K562 (cell line): ENCODE data around the gene COPE.

Source experiments
- MCM2 ChIP-seq: fragments of 450-650 bp; IDR thresholded peaks from 2 replicates; pipeline ENCODE4 v1.6.1; 2017; ENCODE audit warnings: low read depth, mild to moderate bottlenecking
- ZNF124 ChIP-seq: sonication (generic); formaldehyde crosslinking; IDR thresholded peaks from 2 replicates; pipeline ENCODE4 v1.8.1; 2022; ENCODE audit warnings: missing genetic modification reagents
- TF ChIP-seq, protein P1 (sequence below), 3 experiments: IDR thresholded peaks in 2 of 3; conservative IDR thresholded peaks in 1 of 3; 2 replicates each; pipeline ENCODE4 v1.5.1; 2011 to 2012; ENCODE audit warnings: low read length in 3 of 3, mild to moderate bottlenecking in 3 of 3, control low read depth in 2 of 3, improper control_type of control experiment in 1 of 3, inconsistent platforms in 1 of 3, low read depth in 1 of 3, mixed read lengths in 1 of 3, moderate library complexity in 1 of 3; ENCODE audit not compliant: insufficient read depth in 2 of 3

DNA sequence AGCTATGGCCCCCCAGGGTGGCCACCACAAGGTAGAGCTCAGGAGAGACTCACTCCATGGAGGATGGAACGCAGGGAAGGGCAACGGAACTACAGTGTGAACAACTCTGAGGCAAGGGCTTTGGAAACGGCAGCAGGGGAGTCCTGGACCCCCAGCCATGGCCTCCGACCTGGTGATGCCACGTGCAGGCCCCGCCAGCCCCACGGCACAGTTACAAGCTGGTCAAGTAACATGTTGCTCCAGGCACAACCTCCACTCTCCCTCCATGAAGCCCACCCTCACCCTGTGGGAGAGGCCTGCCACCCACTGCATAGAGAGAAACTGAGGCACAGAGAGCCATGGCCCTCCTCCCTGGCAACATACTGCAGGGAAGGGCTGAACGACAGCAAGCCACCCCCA, 14.1 kb downstream of the COPE start:
- TF ChIP-seq, protein P1, sequence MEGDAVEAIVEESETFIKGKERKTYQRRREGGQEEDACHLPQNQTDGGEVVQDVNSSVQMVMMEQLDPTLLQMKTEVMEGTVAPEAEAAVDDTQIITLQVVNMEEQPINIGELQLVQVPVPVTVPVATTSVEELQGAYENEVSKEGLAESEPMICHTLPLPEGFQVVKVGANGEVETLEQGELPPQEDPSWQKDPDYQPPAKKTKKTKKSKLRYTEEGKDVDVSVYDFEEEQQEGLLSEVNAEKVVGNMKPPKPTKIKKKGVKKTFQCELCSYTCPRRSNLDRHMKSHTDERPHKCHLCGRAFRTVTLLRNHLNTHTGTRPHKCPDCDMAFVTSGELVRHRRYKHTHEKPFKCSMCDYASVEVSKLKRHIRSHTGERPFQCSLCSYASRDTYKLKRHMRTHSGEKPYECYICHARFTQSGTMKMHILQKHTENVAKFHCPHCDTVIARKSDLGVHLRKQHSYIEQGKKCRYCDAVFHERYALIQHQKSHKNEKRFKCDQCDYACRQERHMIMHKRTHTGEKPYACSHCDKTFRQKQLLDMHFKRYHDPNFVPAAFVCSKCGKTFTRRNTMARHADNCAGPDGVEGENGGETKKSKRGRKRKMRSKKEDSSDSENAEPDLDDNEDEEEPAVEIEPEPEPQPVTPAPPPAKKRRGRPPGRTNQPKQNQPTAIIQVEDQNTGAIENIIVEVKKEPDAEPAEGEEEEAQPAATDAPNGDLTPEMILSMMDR (IDR thresholded peaks at IDR 0.05 in 2 of 3, conservative IDR thresholded peaks at IDR 0.05 in 1 of 3; ENCODE audit: insufficient read depth in 2 of 3, low read depth in 1 of 3, low read length in 3 of 3): no peak
- TF ChIP-seq MCM2 (no peak), ZNF124 (CRISPR knock-in tag) (no peak)
